Tibial nerve (tissue), 4 donors: ENCODE data around the gene PNPLA1. TPM values are rescaled to one million over a fixed set of nuclear protein-coding genes. Genes with fewer than 3 reads are reported as not detected.
A peak's percentile ranks its signal among the peaks of the same experiment; 100 is the strongest.

Experiments
- DNase-seq, 2 donors: peaks; one replicate each; pipeline ENCODE4 v3.0.0-alpha.2; 2019; ENCODE audit warnings: low spot score in 2 of 2
- H3K27ac ChIP-seq, 4 donors: fragments of 200-600 bp; sonication (generic) in 3 of 4; one replicate each; pipeline ENCODE4 v1.5.1; 2017 to 2019; ENCODE audit warnings: mild to moderate bottlenecking in 1 of 4
- H3K27me3 ChIP-seq, 2 donors: fragments of 200-600 bp; sonication (generic) in 1 of 2; one replicate each; pipeline versions ENCODE4 v1.5.1 to v1.6.0; 2017 to 2019
- H3K36me3 ChIP-seq, 3 donors: fragments of 200-600 bp; sonication (generic); one replicate each; pipeline ENCODE4 v1.5.1; 2018 to 2019
- H3K4me1 ChIP-seq, 4 donors: fragments of 200-600 bp; sonication (generic) in 3 of 4; one replicate each; pipeline ENCODE4 v1.5.1; 2017 to 2019
- H3K4me3 ChIP-seq, 4 donors: fragments of 200-600 bp; sonication (generic) in 3 of 4; one replicate each; pipeline ENCODE4 v1.5.1; 2017 to 2019; ENCODE audit warnings: mild to moderate bottlenecking in 1 of 4, moderate library complexity in 1 of 4
- H3K9me3 ChIP-seq, 4 donors: fragments of 200-600 bp; sonication (generic) in 3 of 4; one replicate each; pipeline ENCODE4 v1.5.1; 2017 to 2019
- CTCF ChIP-seq, 5 experiments: fragments of 200-600 bp in 3 of 5; fragments of 450-650 bp in 2 of 5; sonication (generic) in 3 of 5; IDR thresholded peaks; one replicate each; pipeline ENCODE4 v1.5.1; 2016 to 2019; ENCODE audit warnings: antibody characterized with exemption in 5 of 5, mild to moderate bottlenecking in 3 of 5, moderate library complexity in 2 of 5
- EP300 ChIP-seq, 2 donors: sonication (generic); formaldehyde crosslinking; IDR thresholded peaks; one replicate each; pipeline ENCODE4 v1.6.1; 2017; ENCODE audit warnings: antibody characterized with exemption in 2 of 2, mild to moderate bottlenecking in 1 of 2
- POLR2A ChIP-seq, 2 donors: fragments of 450-650 bp; IDR thresholded peaks; one replicate each; pipeline ENCODE4 v1.6.1; 2017; ENCODE audit warnings: antibody characterized with exemption in 2 of 2, mild to moderate bottlenecking in 2 of 2, moderate library complexity in 2 of 2
- WGBS, 2 donors: methylation state at CpG; one replicate each; pipeline ENCODE4 v1.1.5; 2018; 5-methylcytosine and 5-hydroxymethylcytosine counted together
- total RNA-seq, 4 donors: library from RNA; depleted of rRNA; stranded (reverse); fragments of >200 nt; gene quantifications; one replicate each; pipeline ENCODE4 v1.1.0, GENCODE V29; 2016

Gene PNPLA1
- total RNA-seq, 4 donors from 2014 or later = 0.21 to 0.30 TPM; not detected in 2

DNA sequence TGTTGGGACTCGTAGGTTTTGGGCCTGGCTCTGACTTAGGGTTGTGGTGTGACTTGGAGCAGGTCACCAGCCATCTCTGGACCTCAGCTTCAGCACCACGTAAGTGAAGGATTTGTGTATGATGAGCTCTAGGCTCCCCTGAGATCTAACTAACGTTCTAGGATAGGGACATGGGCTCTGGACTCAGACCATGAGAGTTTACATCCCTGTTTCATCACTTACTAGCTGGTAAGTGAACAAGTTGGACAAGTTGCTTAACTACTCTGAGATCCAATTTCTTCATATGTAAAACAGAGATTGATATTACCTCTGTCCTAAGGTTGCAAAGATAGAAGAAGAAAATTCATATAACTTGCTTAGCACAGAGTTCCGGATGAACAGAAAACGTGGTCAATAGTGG, 20.3 kb upstream of the PNPLA1 start:
- TF ChIP-seq EP300 (IDR thresholded peaks at IDR 0.05) (no peak), POLR2A (IDR thresholded peaks at IDR 0.05) (no peak), CTCF (IDR thresholded peaks at IDR 0.05) (no peak)
- H3K27me3 ChIP-seq = no peaks in the 10 kb centered on the region
- H3K4me1 ChIP-seq = peaks cover 0 to 36% (median 2%) of the 10 kb centered on the region in 4 donors
- no peaks in the 10 kb centered on the region for H3K9me3 ChIP-seq
- no peaks in the 10 kb centered on the region for H3K36me3 ChIP-seq
- 68 to 71% methylated on average over 5 of the region's 5 CpGs for WGBS, 2 donors
- peak overlapping the region in 1 of 4 donors; percentile 74 for H3K27ac ChIP-seq
- no peak overlapping the region for H3K4me3 ChIP-seq
- no peak for DNase-seq

DNA sequence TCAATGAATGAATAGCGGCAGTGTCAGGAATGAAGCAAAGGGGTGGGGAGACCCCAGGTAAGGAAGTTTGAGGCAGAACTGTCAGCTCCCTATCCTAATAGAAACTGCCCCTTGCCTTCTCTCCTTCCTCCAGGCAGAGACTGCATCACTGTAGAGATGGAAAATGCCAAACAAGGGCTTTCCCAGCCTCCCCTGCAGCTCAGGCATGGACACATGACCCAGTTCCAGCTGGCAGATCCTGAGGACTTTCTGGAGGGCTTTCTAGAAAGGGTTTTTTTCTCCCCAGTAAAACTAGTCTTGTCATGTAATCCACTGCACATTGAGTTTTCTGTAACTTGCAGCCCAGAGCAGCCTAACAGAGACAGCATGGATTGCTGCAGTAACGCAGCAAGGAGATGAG, 17.9 kb upstream of the PNPLA1 start:
- TF ChIP-seq POLR2A (IDR thresholded peaks at IDR 0.05) = no peak
- no peak for TF ChIP-seq CTCF (IDR thresholded peaks at IDR 0.05)
- TF ChIP-seq EP300 (IDR thresholded peaks at IDR 0.05) = no peak
- DNase-seq = no peak
- Histone ChIP-seq H3K4me3 (no peak overlapping the region), H3K4me1 (peaks cover 0 to 23% (median 2%) of the 10 kb centered on the region in 4 donors), H3K27me3 (no peaks in the 10 kb centered on the region), H3K27ac (no peak overlapping the region), H3K9me3 (peaks cover 0 to under 1% (median 0%) of the 10 kb centered on the region in 4 donors), H3K36me3 (peaks cover 0 to 3% (median 2%) of the 10 kb centered on the region in 3 donors)
- 90 to 95% methylated on average over 2 of the region's 2 CpGs for WGBS, 2 donors

DNA sequence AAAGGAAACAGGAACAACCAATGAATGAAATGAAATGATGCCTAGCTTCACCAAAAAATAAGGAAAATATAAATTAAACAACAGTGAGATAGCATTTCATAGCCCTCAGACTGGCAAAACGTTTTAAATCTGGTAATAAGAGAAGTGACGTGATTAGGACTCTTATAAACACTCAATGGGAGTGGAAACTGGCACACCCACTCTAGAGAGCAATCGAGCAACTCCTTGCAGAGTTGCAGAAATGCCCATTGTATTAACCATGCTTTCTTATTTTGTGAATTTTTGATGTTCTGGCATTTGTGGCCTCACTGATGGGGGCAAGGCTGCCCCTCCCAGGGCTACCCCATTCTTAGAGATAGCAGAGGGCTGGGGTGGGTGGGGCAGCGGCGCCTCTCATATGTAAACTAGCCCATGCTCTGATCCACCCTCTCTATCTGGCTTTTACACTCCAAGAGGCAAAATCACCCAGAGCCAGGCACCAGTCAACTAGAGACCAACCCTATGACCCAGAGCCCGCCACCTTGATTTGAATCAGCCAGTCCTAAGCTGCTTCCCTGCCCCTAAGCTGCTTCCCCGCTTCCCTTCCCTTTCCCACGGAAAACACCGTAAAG, 6.4 kb upstream of the PNPLA1 start:
- no peak for DNase-seq
- no peak for TF ChIP-seq POLR2A (IDR thresholded peaks at IDR 0.05)
- TF ChIP-seq EP300 (IDR thresholded peaks at IDR 0.05) = no peak
- no peak for TF ChIP-seq CTCF (IDR thresholded peaks at IDR 0.05)
- 79 to 85% methylated on average over 9 of the region's 9 CpGs for WGBS, 2 donors
- H3K36me3 ChIP-seq = no peaks in the 10 kb centered on the region
- no peaks in the 10 kb centered on the region for H3K27me3 ChIP-seq
- peaks cover 0 to 2% (median 0%) of the 10 kb centered on the region in 4 donors for H3K4me1 ChIP-seq
- peaks cover 0 to 19% (median 0%) of the 10 kb centered on the region in 4 donors for H3K9me3 ChIP-seq
- H3K27ac ChIP-seq = no peak overlapping the region
- H3K4me3 ChIP-seq = no peak overlapping the region

DNA sequence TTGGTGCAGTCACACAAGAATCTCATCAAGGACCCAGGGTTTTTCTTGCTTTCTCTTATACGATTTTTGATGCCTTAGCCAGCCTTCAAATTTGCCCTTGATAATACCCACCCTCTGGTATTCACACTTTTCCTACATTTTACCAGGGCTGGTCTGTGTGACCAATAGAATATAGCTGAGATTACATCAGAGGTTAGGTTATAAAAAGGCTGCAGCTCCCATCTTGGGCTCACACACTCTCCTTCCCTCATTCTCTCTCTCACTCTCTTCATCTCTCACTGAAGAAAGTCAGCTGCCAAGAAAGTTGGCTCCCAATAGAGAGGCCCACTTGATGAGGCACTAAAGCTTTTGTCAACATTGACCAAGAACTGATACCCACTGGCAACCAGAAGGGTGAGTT, 4.1 kb upstream of the PNPLA1 start:
- no peaks in the 10 kb centered on the region for H3K36me3 ChIP-seq
- no peak overlapping the region for H3K4me3 ChIP-seq
- H3K27me3 ChIP-seq = peaks cover 0 to 8% of the 10 kb centered on the region in 2 donors
- H3K27ac ChIP-seq = no peak overlapping the region
- H3K4me1 ChIP-seq = peaks cover 0 to 7% (median 0%) of the 10 kb centered on the region in 4 donors
- peaks cover 0 to 19% (median 0%) of the 10 kb centered on the region in 4 donors for H3K9me3 ChIP-seq
- TF ChIP-seq EP300 (IDR thresholded peaks at IDR 0.05) (no peak), POLR2A (IDR thresholded peaks at IDR 0.05) (no peak), CTCF (IDR thresholded peaks at IDR 0.05) (no peak)
- WGBS, 2 donors = 81 to 85% methylated on average over 1 of the region's 1 CpG
- no peak for DNase-seq

GRCh38 chr6:36266913-36267644, 2.8 kb upstream of the PNPLA1 start:
- peaks cover 0 to 7% (median 0%) of the 10 kb centered on the region in 4 donors for H3K4me1 ChIP-seq

More at GRCh38 chr6:36266913-36267644, 2.8 kb upstream of the PNPLA1 start:
- DNase-seq = no peak
- TF ChIP-seq EP300 (IDR thresholded peaks at IDR 0.05) (no peak), POLR2A (IDR thresholded peaks at IDR 0.05) (no peak), CTCF (IDR thresholded peaks at IDR 0.05) (no peak)
- H3K27ac ChIP-seq = no peak overlapping the region
- H3K27me3 ChIP-seq = peaks cover 0 to 10% of the 10 kb centered on the region in 2 donors
- no peak overlapping the region for H3K4me3 ChIP-seq
- H3K36me3 ChIP-seq = no peaks in the 10 kb centered on the region
- WGBS, 2 donors = 83 to 88% methylated on average over 12 to 13 of the region's 13 CpGs
- peaks cover 0 to 19% (median 0%) of the 10 kb centered on the region in 4 donors for H3K9me3 ChIP-seq
